PC-3 (cell line): ENCODE measurements around the gene MEGF6. TPM values are rescaled to one million over a fixed set of nuclear protein-coding genes. Genes with fewer than 3 reads are reported as not detected.

Source experiments
- ATAC-seq: fragments of 200-7000 bp; cut with Tn5 transposase; 2 replicates; pipeline ENCODE4 v1.9.1; 2020; ENCODE audit warnings: mild to moderate bottlenecking, moderate library complexity
- BruUV-seq: library from RNA; stranded (reverse); fragments of 400-500 nt; replicated peaks from 2 replicates; lab custom pipeline; 2021; lab: Mats Ljungman, UMichigan
- CTCF ChIA-PET: fragments of 300-600 bp; sonication (Branson Sonifier 250); formaldehyde crosslinking; loops from one replicate; lab custom pipeline; 2022; ENCODE audit warnings: antibody characterized with exemption; lab: Charles Lee
- POLR2A ChIA-PET: fragments of 300-600 bp; sonication (Branson Sonifier 250); formaldehyde crosslinking; loops from one replicate; lab custom pipeline; 2022; ENCODE audit warnings: antibody characterized with exemption; ENCODE audit not compliant: unreplicated experiment; lab: Charles Lee
- DNase-seq: peaks from one replicate; pipeline ENCODE4 v3.0.0-alpha.2; 2015
- H2AFZ ChIP-seq: fragments of 300-600 bp; sonication (generic); 2 replicates; pipeline ENCODE4 v1.6.0; 2016; ENCODE audit warnings: antibody characterized with exemption, low read length
- H3F3A ChIP-seq: fragments of 300-600 bp; sonication (generic); one replicate; pipeline ENCODE4 v1.6.0; 2017; ENCODE audit warnings: antibody characterized with exemption, low read length, control low read depth, mild to moderate bottlenecking; ENCODE audit not compliant: unreplicated experiment
- H3K27ac ChIP-seq: fragments of 300-600 bp; sonication (generic); 2 replicates; pipeline ENCODE4 v1.5.1; 2016; ENCODE audit warnings: mild to moderate bottlenecking, low read length
- H3K27me3 ChIP-seq: fragments of 300-600 bp; sonication (generic); 2 replicates; pipeline ENCODE4 v1.6.1; 2016; ENCODE audit warnings: low read length, mixed read lengths
- H3K36me3 ChIP-seq: fragments of 300-600 bp; sonication (generic); 2 replicates; pipeline ENCODE4 v1.6.1; 2016; ENCODE audit warnings: low read depth, mixed run types, low read length, mixed read lengths
- H3K4me1 ChIP-seq: fragments of 300-600 bp; sonication (generic); 2 replicates; pipeline ENCODE4 v1.5.1; 2016; ENCODE audit warnings: low read length; ENCODE audit not compliant: insufficient read depth
- H3K4me2 ChIP-seq: fragments of 300-600 bp; sonication (generic); 2 replicates; pipeline ENCODE4 v1.6.0; 2016; ENCODE audit warnings: low read length
- H3K4me3 ChIP-seq: fragments of 300-600 bp; sonication (generic); 2 replicates; pipeline ENCODE4 v1.5.1; 2016; ENCODE audit warnings: mild to moderate bottlenecking, low read length, mixed read lengths
- H3K79me2 ChIP-seq: fragments of 300-600 bp; sonication (generic); 2 replicates; pipeline ENCODE4 v1.6.1; 2017; ENCODE audit warnings: low read length, mixed read lengths
- H3K9ac ChIP-seq: fragments of 300-600 bp; sonication (generic); 2 replicates; pipeline ENCODE4 v1.6.0; 2016; ENCODE audit warnings: mild to moderate bottlenecking, low read length
- H3K9me2 ChIP-seq: fragments of 300-600 bp; sonication (generic); replicated peaks from 2 replicates; pipeline ENCODE4 v1.6.1; 2016; ENCODE audit warnings: mixed run types, low read length, mixed read lengths
- H3K9me3 ChIP-seq: fragments of 300-600 bp; sonication (generic); 2 replicates; pipeline ENCODE4 v1.6.1; 2016; ENCODE audit warnings: low read length, mixed read lengths
- H4K20me1 ChIP-seq: fragments of 300-600 bp; sonication (generic); 2 replicates; pipeline ENCODE4 v1.6.1; 2016; ENCODE audit warnings: low read length, mixed read lengths
- CTCF ChIP-seq: fragments of 300-600 bp; sonication (generic); conservative IDR thresholded peaks from 2 replicates; pipeline ENCODE4 v1.5.1; 2017; ENCODE audit warnings: antibody characterized with exemption, low read depth, mild to moderate bottlenecking, low read length
- EZH2 ChIP-seq: fragments of 300-600 bp; sonication (generic); IDR thresholded peaks from one replicate; pipeline ENCODE4 v1.6.1; 2017; ENCODE audit warnings: antibody characterized with exemption, mild to moderate bottlenecking, low read length; ENCODE audit not compliant: unreplicated experiment
- EZH2phosphoT487 ChIP-seq: fragments of 300-600 bp; sonication (generic); IDR thresholded peaks from 2 replicates; pipeline ENCODE4 v1.6.1; 2018; ENCODE audit warnings: mild to moderate bottlenecking, antibody characterized with exemption, low read length, borderline replicate concordance
- intact Hi-C: fragments of 100-400 bp; cut with micrococcal nuclease; formaldehyde crosslinking; loops from 2 replicates; pipeline ENCODE4 v1.9.0; 2023
- total RNA-seq: library from RNA; depleted of rRNA; stranded (reverse); fragments of >200 nt; gene quantifications from 2 replicates; pipeline ENCODE4 v1.2.3, GENCODE V29; 2014

Gene MEGF6
- total RNA-seq, 1 experiment from 2014 or later: 32.5 TPM

DNA sequence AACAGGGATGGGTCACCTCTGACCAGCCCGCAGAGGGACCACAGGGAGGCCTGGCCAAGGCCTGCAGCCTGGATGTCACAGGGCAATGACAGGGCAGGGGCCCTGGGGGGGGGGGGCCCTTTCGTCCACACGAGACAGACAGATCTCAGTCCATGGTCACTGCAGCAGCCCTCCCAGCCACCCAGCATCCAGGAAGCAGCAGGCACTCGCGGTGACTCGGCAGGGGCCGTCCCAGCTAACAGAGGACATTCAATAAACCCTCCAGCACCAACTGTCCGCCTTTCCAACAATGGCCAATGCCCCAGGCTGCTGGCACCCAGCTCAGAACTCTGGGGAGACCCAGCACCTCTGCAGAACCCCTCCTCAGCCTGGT lies 32.9 kb downstream of the MEGF6 start:
- Histone ChIP-seq H3K4me2 (no peak overlapping the region), H3K9ac (no peak overlapping the region), H3K36me3 (no peaks in the 10 kb centered on the region), H3F3A (no peaks in the 10 kb centered on the region), H3K79me2 (no peaks in the 10 kb centered on the region), H3K9me2 (no peaks in the 10 kb centered on the region), H2AFZ (no peak overlapping the region), H3K27me3 (no peaks in the 10 kb centered on the region), H3K4me3 (no peak overlapping the region), H4K20me1 (no peaks in the 10 kb centered on the region), H3K27ac (no peak overlapping the region), H3K4me1 (no peaks in the 10 kb centered on the region), H3K9me3 (no peaks in the 10 kb centered on the region)
- POLR2A ChIA-PET: no interaction called here
- no TSS peak for BruUV-seq
- DNase-seq (no peak), ATAC-seq (no peak)
- intact Hi-C loops: no loop called here
- CTCF ChIA-PET: no interaction called here
- TF ChIP-seq EZH2 (no peak), CTCF (no peak), EZH2phosphoT487 (no peak)

DNA sequence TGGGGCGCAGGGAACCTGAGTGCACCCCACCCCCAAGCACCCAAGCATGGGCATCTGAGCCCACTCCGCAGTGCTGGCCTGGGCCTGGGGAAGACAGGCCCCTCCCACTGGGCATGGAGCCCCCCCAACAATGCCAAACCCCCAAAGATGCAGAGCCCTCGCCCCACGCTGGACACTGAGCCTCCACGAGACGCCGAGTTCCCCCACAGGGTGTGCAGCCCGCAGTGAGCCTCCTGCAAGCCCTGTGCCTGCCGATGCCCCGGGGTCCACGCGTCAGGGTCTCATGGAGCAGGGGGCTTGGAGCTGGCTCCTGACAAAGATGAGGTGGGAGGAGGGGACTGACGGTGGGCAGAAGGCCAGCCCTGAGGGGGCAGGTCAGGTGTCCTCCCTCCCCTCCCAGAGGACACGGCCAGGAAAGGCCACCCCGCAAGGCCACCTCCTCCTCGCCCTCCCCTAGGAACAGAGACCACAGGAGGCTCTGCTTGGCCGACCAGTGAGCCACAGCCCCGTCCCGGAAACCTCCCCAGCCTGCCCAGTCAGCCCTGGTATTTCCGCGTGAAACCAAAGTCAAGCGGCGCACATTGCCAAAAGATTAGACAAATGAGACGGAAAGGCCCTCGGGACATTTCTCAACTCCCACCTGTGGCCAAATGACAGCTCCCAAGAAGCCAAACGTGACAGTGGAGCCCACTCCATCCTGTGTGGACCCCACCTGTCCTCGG lies 33.4 kb downstream of the MEGF6 start:
- Histone ChIP-seq H3K4me2 (no peak overlapping the region), H3K36me3 (no peaks in the 10 kb centered on the region), H3K79me2 (no peaks in the 10 kb centered on the region), H3K9ac (no peak overlapping the region), H3F3A (no peaks in the 10 kb centered on the region), H3K27me3 (no peaks in the 10 kb centered on the region), H3K9me3 (no peaks in the 10 kb centered on the region), H3K4me3 (no peak overlapping the region), H4K20me1 (no peaks in the 10 kb centered on the region), H3K9me2 (no peaks in the 10 kb centered on the region), H3K27ac (no peak overlapping the region), H3K4me1 (no peaks in the 10 kb centered on the region), H2AFZ (no peak overlapping the region)
- TF ChIP-seq EZH2phosphoT487: no peak
- no peak for TF ChIP-seq CTCF
- TF ChIP-seq EZH2: no peak
- no peak for DNase-seq
- intact Hi-C loops: no loop called here
- no peak for ATAC-seq
- BruUV-seq: no TSS peak
- ChIA-PET POLR2A (no interaction called here), CTCF (no interaction called here)

- TF ChIP-seq EZH2 (no peak), EZH2phosphoT487 (no peak), CTCF (no peak)
- no peak overlapping the region for H3K9ac ChIP-seq
- no peak overlapping the region for H2AFZ ChIP-seq
- ATAC-seq (no peak), DNase-seq (no peak)
- H3K9me2 ChIP-seq: no peaks in the 10 kb centered on the region
- H3K36me3 ChIP-seq: no peaks in the 10 kb centered on the region
- ChIA-PET CTCF (no interaction called here), POLR2A (no interaction called here)
- H3K79me2 ChIP-seq: no peaks in the 10 kb centered on the region
- H3K4me1 ChIP-seq: no peaks in the 10 kb centered on the region
- H3K9me3 ChIP-seq: no peaks in the 10 kb centered on the region
- no peak overlapping the region for H3K27ac ChIP-seq
- no peaks in the 10 kb centered on the region for H4K20me1 ChIP-seq
- intact Hi-C loops: no loop called here
- no TSS peak for BruUV-seq
- H3K4me2 ChIP-seq: no peak overlapping the region
- H3K27me3 ChIP-seq: no peaks in the 10 kb centered on the region
- H3F3A ChIP-seq: no peaks in the 10 kb centered on the region
- H3K4me3 ChIP-seq: no peak overlapping the region
Observed at GRCh38 chr1:3577300-3577699, 34.0 kb downstream of the MEGF6 start.
